IPS-20b (cell line): Measurements from ENCODE around the gene MRPL54.

Experiments used
- H3K27ac ChIP-seq: one replicate; pipeline ENCODE4 v1.5.1; 2013; ENCODE audit warnings: low read length
- H3K27me3 ChIP-seq: 2 replicates; pipeline ENCODE4 v1.6.1; 2013; ENCODE audit warnings: mild to moderate bottlenecking, low read length, inconsistent platforms; ENCODE audit not compliant: insufficient read depth
- H3K36me3 ChIP-seq: 2 replicates; pipeline ENCODE4 v1.6.1; 2013; ENCODE audit warnings: low read depth, mild to moderate bottlenecking, inconsistent platforms, low read length, moderate library complexity; ENCODE audit not compliant: insufficient read depth
- H3K4me1 ChIP-seq: 2 replicates; pipeline ENCODE4 v1.6.1; 2013; ENCODE audit warnings: mild to moderate bottlenecking, control low read depth, inconsistent platforms, low read length, moderate library complexity; ENCODE audit not compliant: insufficient read depth
- H3K4me3 ChIP-seq: 2 replicates; pipeline ENCODE4 v1.5.1; 2013; ENCODE audit warnings: mild to moderate bottlenecking, low read length, inconsistent platforms
- H3K9ac ChIP-seq: 2 replicates; pipeline ENCODE4 v1.6.1; 2013; ENCODE audit warnings: low read depth, mild to moderate bottlenecking, inconsistent platforms, low read length, moderate library complexity
- H3K9me3 ChIP-seq: 2 replicates; pipeline ENCODE4 v1.6.1; 2013; ENCODE audit warnings: mild to moderate bottlenecking, low read depth, low read length, inconsistent platforms; ENCODE audit not compliant: insufficient read depth

The MRPL54 gene

DNA sequence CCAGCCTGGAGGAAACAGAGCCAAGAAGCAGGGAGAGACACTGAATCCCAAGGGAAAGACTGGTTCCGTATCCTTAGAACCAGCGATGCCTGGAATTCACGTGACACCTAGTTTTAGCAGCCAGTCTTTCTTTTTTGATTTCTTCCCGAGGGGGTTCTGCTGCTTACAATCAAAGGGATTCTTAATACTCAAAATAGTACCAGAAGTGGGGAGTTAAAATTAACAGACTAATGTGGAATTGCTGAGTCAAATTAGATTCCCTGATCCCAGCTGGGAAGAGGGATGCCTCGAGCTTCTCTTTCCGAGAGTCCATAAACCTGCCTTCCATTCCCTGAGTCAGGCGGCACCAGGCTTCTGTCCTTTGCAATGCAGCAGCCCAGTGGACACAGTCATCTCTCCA is 28.5 kb downstream of the MRPL54 start:
- H3K36me3 ChIP-seq: no peaks in the 10 kb centered on the region
- H3K9ac ChIP-seq: no peak overlapping the region
- H3K27ac ChIP-seq: no peak overlapping the region
- no peak overlapping the region for H3K4me3 ChIP-seq
- H3K4me1 ChIP-seq: no peaks in the 10 kb centered on the region
- H3K9me3 ChIP-seq: no peaks in the 10 kb centered on the region
- peaks cover 24% of the 10 kb centered on the region for H3K27me3 ChIP-seq

DNA sequence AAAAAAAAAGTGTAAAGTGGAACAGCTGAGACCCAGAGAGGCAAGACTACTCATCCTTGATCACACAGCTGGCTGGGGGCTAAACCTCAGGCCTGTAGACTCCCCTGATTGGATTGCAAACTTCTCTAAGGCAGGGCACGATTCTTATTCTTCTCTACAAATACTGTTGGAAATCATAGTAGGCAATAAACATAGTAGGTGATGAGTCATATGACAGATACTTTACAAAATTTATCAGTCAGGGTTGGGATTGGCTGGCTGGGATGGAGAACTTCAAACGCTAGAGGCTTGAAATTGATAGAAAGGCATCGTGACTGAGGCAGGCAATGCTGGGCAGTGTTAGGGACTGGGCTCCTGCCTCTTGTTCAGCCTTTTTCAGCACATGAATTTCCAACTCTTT is 29.6 kb downstream of the MRPL54 start:
- H3K9me3 ChIP-seq: peaks cover 6% of the 10 kb centered on the region; the same call in 1 of the 2 replicates
- H3K36me3 ChIP-seq: no peaks in the 10 kb centered on the region
- no peak overlapping the region for H3K4me3 ChIP-seq
- no peak overlapping the region for H3K27ac ChIP-seq
- no peak overlapping the region for H3K9ac ChIP-seq
- peaks cover 16% of the 10 kb centered on the region for H3K27me3 ChIP-seq
- no peaks in the 10 kb centered on the region for H3K4me1 ChIP-seq

DNA sequence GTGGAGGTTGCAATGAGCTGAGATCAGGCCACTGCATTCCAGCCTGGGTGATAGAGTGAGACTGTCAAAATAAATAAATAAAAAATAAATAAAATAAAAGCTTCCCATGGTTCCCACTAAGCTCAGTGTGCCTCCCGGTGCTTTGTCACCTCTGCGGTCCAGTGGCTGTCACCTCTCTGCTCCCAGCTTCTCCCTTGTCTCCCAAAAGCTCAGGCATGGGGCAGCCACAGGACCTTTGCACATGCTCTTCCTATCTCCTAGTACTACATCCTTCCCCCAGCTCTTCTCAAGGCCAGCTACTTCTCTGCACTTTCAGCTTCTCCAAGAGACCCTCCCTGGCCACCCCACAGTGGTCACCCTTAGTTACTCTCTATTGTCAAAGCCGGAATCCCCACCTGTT is 31.3 kb downstream of the MRPL54 start:
- H3K9me3 ChIP-seq: peaks cover 6% of the 10 kb centered on the region; the same call in 1 of the 2 replicates
- peaks cover 16% of the 10 kb centered on the region for H3K27me3 ChIP-seq
- no peaks in the 10 kb centered on the region for H3K4me1 ChIP-seq
- no peak overlapping the region for H3K9ac ChIP-seq
- H3K36me3 ChIP-seq: no peaks in the 10 kb centered on the region
- H3K4me3 ChIP-seq: no peak overlapping the region
- no peak overlapping the region for H3K27ac ChIP-seq

DNA sequence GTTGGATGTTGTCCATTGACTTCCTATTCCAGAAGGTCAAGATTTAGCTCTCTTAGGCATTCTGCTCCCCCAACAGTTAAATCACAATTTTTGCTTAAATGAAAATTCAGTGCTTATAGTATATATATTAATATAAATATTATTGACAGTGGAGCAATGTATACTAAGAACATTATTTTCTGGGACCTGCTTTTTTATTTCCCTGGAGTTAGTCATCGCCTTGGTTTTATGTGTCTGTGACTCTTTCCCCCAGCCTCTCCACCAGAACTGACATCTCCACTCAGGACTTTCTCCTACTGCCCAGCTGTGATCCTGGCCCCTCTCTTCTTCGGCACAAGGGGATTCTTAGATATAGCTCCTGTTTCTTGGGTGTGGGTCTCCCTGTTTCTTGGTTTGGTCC is 33.9 kb downstream of the MRPL54 start:
- Histone ChIP-seq H3K27me3 (peaks cover 16% of the 10 kb centered on the region), H3K27ac (no peak overlapping the region)

DNA sequence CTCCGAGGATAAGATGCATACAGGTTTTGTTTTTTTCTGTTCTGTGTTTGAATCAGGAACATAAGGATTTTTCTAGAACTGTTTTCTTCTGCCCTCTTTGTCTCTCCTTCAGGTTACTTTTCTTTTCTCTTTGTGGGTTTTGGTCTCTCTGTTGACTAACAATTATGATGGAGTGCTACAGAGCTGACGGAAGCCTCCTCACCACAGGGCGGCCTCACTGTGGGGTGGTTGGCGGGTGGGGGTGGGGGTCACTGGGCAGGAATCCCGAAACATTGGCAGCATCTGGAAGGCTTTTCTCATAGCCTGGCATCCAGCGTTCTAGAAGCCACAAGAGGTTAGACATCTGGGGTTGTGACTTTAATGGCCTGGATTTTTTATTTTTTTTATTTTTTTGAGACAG is 35.7 kb downstream of the MRPL54 start:
- Histone ChIP-seq H3K9me3 (peaks cover 6% of the 10 kb centered on the region; the same call in 1 of the 2 replicates), H3K4me1 (no peaks in the 10 kb centered on the region), H3K4me3 (no peak overlapping the region), H3K27ac (no peak overlapping the region), H3K9ac (no peak overlapping the region), H3K36me3 (no peaks in the 10 kb centered on the region), H3K27me3 (peaks cover 33% of the 10 kb centered on the region)

More for the DNA sequence above, 33.9 kb downstream of the MRPL54 start:
- H3K36me3 ChIP-seq: no peaks in the 10 kb centered on the region
- H3K4me1 ChIP-seq: no peaks in the 10 kb centered on the region
- H3K9me3 ChIP-seq: peaks cover 6% of the 10 kb centered on the region; the same call in 1 of the 2 replicates
- no peak overlapping the region for H3K9ac ChIP-seq
- no peak overlapping the region for H3K4me3 ChIP-seq

DNA sequence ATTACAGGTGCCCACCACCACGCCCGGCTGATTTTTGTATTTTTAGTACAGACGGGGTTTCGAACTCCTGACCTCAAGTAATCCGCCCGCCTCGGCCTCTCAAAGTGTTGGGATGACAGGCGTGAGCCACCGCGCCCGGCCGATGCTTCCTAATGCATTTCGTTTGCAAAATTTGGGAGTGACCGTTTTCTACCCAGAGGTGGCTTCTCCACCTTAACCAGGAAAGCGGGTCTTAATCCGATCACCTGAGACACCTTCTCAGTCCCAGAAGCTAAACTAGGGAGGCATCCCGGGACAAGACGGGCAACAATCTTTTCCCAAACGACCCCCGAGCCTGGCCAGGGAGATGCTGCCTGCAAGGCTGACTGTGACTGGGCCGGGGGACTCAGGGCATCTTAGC is 38.5 kb downstream of the MRPL54 start:
- no peaks in the 10 kb centered on the region for H3K36me3 ChIP-seq
- H3K9me3 ChIP-seq: peaks cover 6% of the 10 kb centered on the region; the same call in 1 of the 2 replicates
- H3K4me1 ChIP-seq: no peaks in the 10 kb centered on the region
- peaks cover 33% of the 10 kb centered on the region for H3K27me3 ChIP-seq
- peak overlapping the region; percentile 67 for H3K4me3 ChIP-seq
- no peak overlapping the region for H3K9ac ChIP-seq
- H3K27ac ChIP-seq: no peak overlapping the region

DNA sequence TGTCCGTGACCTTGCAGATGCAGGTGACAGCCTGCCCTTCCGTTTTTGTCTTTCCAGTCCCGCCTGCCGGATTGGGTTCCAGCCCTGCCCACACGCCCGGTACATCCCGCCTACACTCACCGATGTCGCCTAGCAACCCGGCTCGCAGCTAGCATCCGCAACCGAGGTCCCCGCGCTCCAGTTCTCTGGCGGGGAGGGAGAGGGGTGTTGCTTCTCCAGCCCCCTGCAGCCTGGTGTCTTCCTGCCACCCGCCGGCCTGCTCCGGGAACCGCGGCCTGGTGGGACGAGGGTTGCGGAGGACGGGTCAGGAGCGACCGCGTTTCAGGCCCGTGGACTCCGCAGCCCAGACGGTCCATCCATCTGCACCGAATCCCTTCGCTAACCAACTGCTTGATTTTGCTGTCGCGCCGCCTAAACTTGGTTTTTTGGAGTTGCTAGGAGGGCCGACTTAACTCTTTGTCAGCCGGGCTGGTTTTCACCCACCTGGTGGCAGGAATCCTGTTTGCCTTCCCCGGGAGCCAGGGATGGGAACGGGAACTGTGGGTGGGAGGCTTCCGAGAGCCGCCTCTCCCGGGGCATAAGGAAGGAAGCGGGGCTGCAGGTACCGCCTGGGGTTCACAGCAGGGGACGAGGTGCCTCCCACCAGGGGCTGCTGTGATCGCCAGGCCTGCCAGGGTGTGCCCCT is 39.1 kb downstream of the MRPL54 start:
- Histone ChIP-seq H3K9me3 (peaks cover 4% of the 10 kb centered on the region; the same call in 1 of the 2 replicates), H3K4me3 (peak overlapping the region; percentile 67), H3K36me3 (no peaks in the 10 kb centered on the region), H3K4me1 (no peaks in the 10 kb centered on the region), H3K27me3 (peaks cover 33% of the 10 kb centered on the region), H3K9ac (no peak overlapping the region), H3K27ac (no peak overlapping the region)

DNA sequence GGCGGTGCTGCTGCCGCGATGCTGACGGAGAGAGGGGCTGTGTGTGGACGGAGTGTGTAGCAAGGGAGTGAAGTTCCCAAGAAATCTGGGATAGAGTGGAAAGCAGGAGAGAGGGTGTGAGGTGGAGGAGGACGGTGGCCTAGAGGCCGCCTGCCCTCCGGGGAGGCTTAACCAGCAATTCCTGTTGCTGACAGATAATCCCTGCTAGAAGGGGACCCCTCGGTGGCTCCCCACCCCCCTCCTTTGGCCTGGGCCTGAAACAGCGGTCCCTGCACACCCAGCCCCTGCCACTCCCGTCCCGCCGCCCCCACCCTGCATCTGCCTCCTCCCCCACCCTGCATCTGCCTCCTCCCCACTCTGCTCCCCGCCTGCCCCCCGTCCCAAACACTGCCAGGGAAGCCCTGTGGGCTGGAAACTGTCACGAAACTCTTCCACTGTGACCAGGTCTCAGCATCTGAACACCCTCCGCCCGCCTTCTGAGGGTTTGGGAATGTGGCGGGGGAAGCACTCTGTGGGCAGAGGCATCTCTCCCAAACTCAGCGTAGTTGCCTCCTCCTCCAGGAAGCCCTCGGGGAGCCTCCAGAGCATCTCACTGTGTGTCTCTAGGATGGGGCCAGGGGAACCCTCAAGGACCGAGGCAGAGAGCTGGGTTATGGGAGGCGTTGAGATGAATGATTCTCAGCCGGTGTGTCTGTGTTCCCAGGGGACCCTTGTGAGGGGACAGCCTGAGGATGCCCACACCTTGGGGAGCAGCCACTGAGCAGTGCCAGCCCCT is 40.8 kb downstream of the MRPL54 start:
- Histone ChIP-seq H3K27me3 (peaks cover 33% of the 10 kb centered on the region), H3K4me1 (no peaks in the 10 kb centered on the region), H3K36me3 (no peaks in the 10 kb centered on the region), H3K9me3 (no peaks in the 10 kb centered on the region; the same call in 1 of the 2 replicates), H3K4me3 (no peak overlapping the region), H3K27ac (no peak overlapping the region), H3K9ac (no peak overlapping the region)

DNA sequence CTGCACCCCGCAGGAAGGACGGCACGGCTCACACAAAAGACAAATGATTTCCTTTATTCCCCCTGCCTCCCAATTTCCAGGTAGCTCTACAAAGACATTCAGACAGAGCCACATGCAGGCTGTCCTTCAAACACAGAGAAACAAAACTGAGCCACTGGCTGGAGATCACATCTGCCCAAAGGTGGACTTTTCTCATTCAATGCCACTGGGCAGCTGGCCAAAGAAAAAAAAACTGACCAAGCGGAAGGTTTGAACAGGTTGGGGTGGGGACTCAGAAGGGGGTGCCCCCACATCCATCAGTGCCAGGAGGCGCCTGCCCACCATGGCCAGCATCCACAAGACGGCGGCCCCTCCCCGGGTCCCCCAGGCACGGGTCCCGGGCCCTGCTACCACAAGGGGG is 41.5 kb downstream of the MRPL54 start:
- no peak overlapping the region for H3K9ac ChIP-seq
- no peaks in the 10 kb centered on the region for H3K36me3 ChIP-seq
- no peak overlapping the region for H3K4me3 ChIP-seq
- no peaks in the 10 kb centered on the region; the same call in 1 of the 2 replicates for H3K9me3 ChIP-seq
- H3K27me3 ChIP-seq: peaks cover 33% of the 10 kb centered on the region
- no peaks in the 10 kb centered on the region for H3K4me1 ChIP-seq
- H3K27ac ChIP-seq: no peak overlapping the region

DNA sequence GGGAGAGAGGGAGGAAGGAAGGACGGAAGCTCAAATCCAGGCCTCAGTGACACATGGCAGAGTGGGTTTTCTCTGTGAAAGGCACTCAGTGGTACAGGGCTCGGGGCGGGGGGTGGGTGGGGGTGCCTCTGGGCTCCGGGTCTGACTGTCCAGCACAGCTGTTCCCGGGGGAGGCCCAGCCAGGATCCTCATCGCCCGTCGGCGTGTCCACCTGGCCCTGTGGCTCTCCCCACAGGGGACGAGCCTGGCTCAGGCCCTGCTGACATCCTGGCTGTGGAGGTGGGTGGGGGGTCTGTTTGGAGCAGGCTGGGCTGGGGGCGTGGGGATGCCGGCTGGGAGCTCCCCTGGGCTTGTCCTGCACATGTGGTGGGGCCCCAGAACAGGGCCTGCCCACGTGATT is 41.9 kb downstream of the MRPL54 start:
- peaks cover 33% of the 10 kb centered on the region for H3K27me3 ChIP-seq
- no peak overlapping the region for H3K27ac ChIP-seq
- no peak overlapping the region for H3K4me3 ChIP-seq
- no peak overlapping the region for H3K9ac ChIP-seq
- no peaks in the 10 kb centered on the region for H3K36me3 ChIP-seq
- no peaks in the 10 kb centered on the region; the same call in 1 of the 2 replicates for H3K9me3 ChIP-seq
- no peaks in the 10 kb centered on the region for H3K4me1 ChIP-seq

DNA sequence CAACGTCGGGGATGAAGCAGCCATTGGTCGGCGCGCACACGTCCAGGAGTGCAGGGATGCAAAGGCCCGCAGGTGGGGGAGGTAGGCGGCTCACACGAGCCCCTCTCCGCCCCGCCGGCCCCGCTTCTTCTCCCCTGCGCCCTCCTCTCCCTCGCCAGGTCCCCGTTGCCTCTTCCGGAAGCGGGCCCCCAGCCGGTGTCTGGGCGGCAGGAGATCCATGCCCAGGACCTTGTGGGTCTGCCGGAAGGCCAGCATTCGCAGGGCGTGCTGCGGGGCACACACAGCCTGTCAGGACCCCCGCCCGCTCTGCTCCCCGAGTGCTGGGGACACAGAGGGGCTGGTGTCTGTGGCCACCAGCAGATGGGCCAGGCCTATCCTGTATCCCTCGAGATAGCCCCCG is 43.4 kb downstream of the MRPL54 start:
- H3K36me3 ChIP-seq: no peaks in the 10 kb centered on the region
- H3K9ac ChIP-seq: no peak overlapping the region
- H3K27ac ChIP-seq: no peak overlapping the region
- H3K9me3 ChIP-seq: no peaks in the 10 kb centered on the region; the same call in 1 of the 2 replicates
- H3K4me3 ChIP-seq: no peak overlapping the region
- H3K4me1 ChIP-seq: no peaks in the 10 kb centered on the region
- peaks cover 23% of the 10 kb centered on the region for H3K27me3 ChIP-seq

DNA sequence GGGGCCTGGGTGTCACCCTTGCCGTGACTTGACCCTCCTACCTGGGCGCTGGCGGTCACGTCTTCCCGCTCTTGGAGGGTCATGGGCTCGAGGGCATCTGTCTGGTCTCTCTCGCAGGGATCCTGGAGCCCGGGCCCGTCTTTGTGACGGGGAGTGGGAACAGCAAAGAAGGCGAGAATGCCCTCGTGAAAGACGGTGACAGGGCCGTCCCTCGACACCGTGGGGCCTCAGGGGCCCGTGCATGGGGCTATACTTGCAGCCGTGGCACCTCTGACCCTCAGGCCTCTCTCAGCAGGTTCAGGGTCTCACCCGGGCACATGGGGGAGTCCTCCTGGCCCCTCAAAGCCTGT is 44.6 kb downstream of the MRPL54 start:
- Histone ChIP-seq H3K9ac (no peak overlapping the region), H3K4me3 (no peak overlapping the region), H3K27ac (no peak overlapping the region), H3K27me3 (peaks cover 10% of the 10 kb centered on the region), H3K9me3 (no peaks in the 10 kb centered on the region; the same call in 1 of the 2 replicates), H3K4me1 (no peaks in the 10 kb centered on the region), H3K36me3 (no peaks in the 10 kb centered on the region)
